Activated CD4-positive, alpha-beta memory T cell treated with anti-CD3 and anti-CD28 coated beads for 36 hours (primary cell): Measurements from ENCODE around the gene IQGAP2. TPM values are rescaled to one million over a fixed set of nuclear protein-coding genes. Genes with fewer than 3 reads are reported as not detected.

Experiments used
- CTCF ChIA-PET: fragments of 350-600 bp; sonication (Branson Sonifier 250); formaldehyde crosslinking; loops from one replicate; lab custom pipeline; 2021; ENCODE audit warnings: antibody characterized with exemption, inconsistent platforms; lab: Charles Lee
- POLR2A ChIA-PET: fragments of 350-600 bp; sonication (Branson Sonifier 250); formaldehyde crosslinking; loops from one replicate; lab custom pipeline; 2021; ENCODE audit warnings: antibody characterized with exemption; lab: Charles Lee
- DNase-seq: peaks from one replicate; pipeline ENCODE4 v3.0.0-alpha.2; 2020
- H3K27ac Mint-ChIP-seq: one replicate; pipeline ENCODE4 v1.8.0; 2021; ENCODE audit warnings: mixed read lengths
- H3K27me3 Mint-ChIP-seq: one replicate; pipeline ENCODE4 v1.8.0; 2021; ENCODE audit warnings: mixed read lengths
- H3K36me3 Mint-ChIP-seq: one replicate; pipeline ENCODE4 v1.8.0; 2021; ENCODE audit warnings: mixed read lengths
- H3K4me1 Mint-ChIP-seq: one replicate; pipeline ENCODE4 v1.8.0; 2021; ENCODE audit warnings: low read depth, mixed read lengths
- H3K4me3 Mint-ChIP-seq: one replicate; pipeline ENCODE4 v1.8.0; 2021; ENCODE audit warnings: mild to moderate bottlenecking, mixed read lengths
- H3K9me3 Mint-ChIP-seq: one replicate; pipeline ENCODE4 v1.8.0; 2021; ENCODE audit warnings: mixed read lengths
- intact Hi-C: fragments of 100-400 bp; cut with micrococcal nuclease; formaldehyde crosslinking; loops from one replicate; pipeline ENCODE4 v1.15.1; 2023
- total RNA-seq, 2 experiments: library from RNA; stranded (reverse); gene quantifications; one replicate each; pipeline ENCODE4 v1.2.3, GENCODE V29; 2021

The IQGAP2 gene
- total RNA-seq, 2 experiments from 2014 or later, result 92.7 to 93.0 TPM

DNA sequence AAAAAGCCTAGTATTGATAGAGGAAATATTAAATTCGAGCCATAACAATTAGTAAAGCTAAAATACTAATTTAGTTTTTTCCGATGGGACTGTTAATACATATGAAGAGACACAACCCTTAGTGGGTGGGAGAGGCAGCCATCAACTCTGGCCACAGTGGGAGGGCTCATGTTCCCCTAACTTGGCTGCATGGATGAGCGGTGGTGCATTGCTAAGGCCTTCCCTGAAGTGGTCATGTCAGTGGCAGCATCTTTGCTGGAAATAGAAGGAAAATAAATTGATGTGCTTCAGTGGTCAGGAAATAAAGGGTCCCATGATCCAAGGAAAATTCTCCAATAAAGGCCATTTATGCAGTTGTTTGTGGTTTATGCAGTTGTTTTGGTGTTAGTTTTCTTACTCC lies 254.0 kb downstream of the IQGAP2 start:
- no peaks in the 10 kb centered on the region for H3K27me3 Mint-ChIP-seq
- intact Hi-C loops, result no loop called here
- H3K36me3 Mint-ChIP-seq, result peaks cover 39% of the 10 kb centered on the region
- H3K9me3 Mint-ChIP-seq, result no peaks in the 10 kb centered on the region
- peaks cover 5% of the 10 kb centered on the region for H3K4me1 Mint-ChIP-seq
- no peak overlapping the region for H3K4me3 Mint-ChIP-seq
- no peak overlapping the region for H3K27ac Mint-ChIP-seq
- no peak for DNase-seq
- CTCF ChIA-PET, result interaction anchor here (1.7 kb wide), 1 partner anchor 117 kb away, joined by 4 read pairs; no protein-coding TSS in a partner anchor
- POLR2A ChIA-PET, result no interaction called here

- H3K27ac Mint-ChIP-seq, result no peak overlapping the region
- POLR2A ChIA-PET, result no interaction called here
- DNase-seq, result no peak
- CTCF ChIA-PET, result interaction anchor here (1.7 kb wide), 1 partner anchor 117 kb away, joined by 4 read pairs; no protein-coding TSS in a partner anchor
- H3K4me3 Mint-ChIP-seq, result no peak overlapping the region
- peaks cover 38% of the 10 kb centered on the region for H3K36me3 Mint-ChIP-seq
- peaks cover 4% of the 10 kb centered on the region for H3K4me1 Mint-ChIP-seq
- intact Hi-C loops, result no loop called here
- no peaks in the 10 kb centered on the region for H3K9me3 Mint-ChIP-seq
- H3K27me3 Mint-ChIP-seq, result no peaks in the 10 kb centered on the region
These were observed 254.7 kb downstream of the IQGAP2 start for GRCh38 chr5:76657683-76658311.

DNA sequence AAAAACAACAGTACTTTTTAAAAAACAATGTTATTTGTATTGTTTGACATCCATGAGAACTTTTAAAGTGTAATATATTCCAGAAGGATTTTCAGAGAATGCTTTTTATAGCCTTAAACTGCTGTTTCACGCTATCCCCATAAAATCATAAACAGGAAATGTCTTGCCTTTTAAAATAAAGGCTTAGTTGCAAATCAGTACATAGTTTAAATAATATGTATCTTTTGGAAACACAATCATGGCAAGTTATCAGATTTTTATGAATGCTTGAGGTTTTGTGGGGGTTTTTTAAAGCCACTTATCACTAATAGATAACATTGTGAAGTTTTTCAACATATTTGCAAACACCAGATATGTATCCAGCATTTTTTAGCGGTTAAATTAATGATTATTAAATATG lies 257.3 kb downstream of the IQGAP2 start:
- DNase-seq, result no peak
- intact Hi-C loops, result no loop called here
- H3K36me3 Mint-ChIP-seq, result peaks cover 39% of the 10 kb centered on the region
- ChIA-PET POLR2A (no interaction called here), CTCF (no interaction called here)
- no peaks in the 10 kb centered on the region for H3K4me1 Mint-ChIP-seq
- no peaks in the 10 kb centered on the region for H3K27me3 Mint-ChIP-seq
- no peak overlapping the region for H3K4me3 Mint-ChIP-seq
- H3K27ac Mint-ChIP-seq, result no peak overlapping the region
- H3K9me3 Mint-ChIP-seq, result no peaks in the 10 kb centered on the region

- intact Hi-C loops, result no loop called here
- H3K27me3 Mint-ChIP-seq, result no peaks in the 10 kb centered on the region
- ChIA-PET CTCF (no interaction called here), POLR2A (no interaction called here)
- peaks cover 41% of the 10 kb centered on the region for H3K36me3 Mint-ChIP-seq
- H3K9me3 Mint-ChIP-seq, result no peaks in the 10 kb centered on the region
- no peak overlapping the region for H3K27ac Mint-ChIP-seq
- no peak overlapping the region for H3K4me3 Mint-ChIP-seq
- no peak for DNase-seq
- no peaks in the 10 kb centered on the region for H3K4me1 Mint-ChIP-seq
These were observed 259.4 kb downstream of the IQGAP2 start for GRCh38 chr5:76662521-76662920.

DNA sequence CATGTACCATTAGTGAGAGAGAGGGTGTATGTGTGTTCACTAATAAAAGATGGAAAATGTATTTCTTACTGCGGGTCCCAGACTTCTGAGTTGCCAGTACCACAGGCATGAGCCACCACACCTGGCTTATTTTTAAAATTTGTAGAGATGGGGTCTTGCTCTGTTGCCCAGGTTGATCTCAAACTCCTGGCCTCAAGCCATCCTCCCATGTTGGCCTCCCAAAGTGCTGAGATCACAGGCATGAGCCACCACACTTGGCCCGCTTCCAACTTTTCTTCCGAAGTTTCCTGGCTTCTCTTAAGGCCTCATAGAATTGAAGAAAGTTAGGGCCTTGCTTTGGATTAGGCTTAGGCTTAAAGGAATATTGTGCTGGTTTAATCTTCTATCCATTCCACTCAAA lies 260.5 kb downstream of the IQGAP2 start:
- Mint-ChIP-seq H3K27me3 (no peaks in the 10 kb centered on the region), H3K36me3 (peaks cover 38% of the 10 kb centered on the region), H3K4me3 (no peak overlapping the region), H3K4me1 (no peaks in the 10 kb centered on the region), H3K9me3 (no peaks in the 10 kb centered on the region), H3K27ac (no peak overlapping the region)
- ChIA-PET CTCF (no interaction called here), POLR2A (no interaction called here)
- no peak for DNase-seq
- intact Hi-C loops, result no loop called here

DNA sequence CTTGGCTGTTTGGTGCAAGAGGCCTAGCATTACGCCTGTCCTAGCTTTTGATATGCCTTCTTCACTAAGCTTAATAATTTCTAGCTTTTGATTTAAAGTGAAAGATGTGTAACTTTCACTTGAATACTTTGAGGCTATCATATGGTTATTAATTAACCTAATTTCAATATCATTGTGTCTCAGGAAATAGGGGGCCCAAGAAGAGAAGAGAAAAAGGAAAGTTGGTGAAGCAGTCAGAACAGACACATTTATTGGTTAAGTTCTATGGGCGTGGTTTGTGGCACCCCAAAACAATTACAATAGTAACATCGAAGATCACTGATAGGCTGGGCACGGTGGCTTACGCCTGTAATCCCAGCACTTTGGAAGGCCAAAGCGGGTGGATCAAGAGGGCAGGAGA lies 261.0 kb downstream of the IQGAP2 start:
- Mint-ChIP-seq H3K36me3 (peaks cover 38% of the 10 kb centered on the region), H3K4me3 (no peak overlapping the region), H3K27me3 (no peaks in the 10 kb centered on the region), H3K4me1 (no peaks in the 10 kb centered on the region), H3K9me3 (no peaks in the 10 kb centered on the region), H3K27ac (no peak overlapping the region)
- intact Hi-C loops, result no loop called here
- POLR2A ChIA-PET, result no interaction called here
- CTCF ChIA-PET, result no interaction called here
- DNase-seq, result no peak

GRCh38 chr5:76667495-76667894 lies 264.4 kb downstream of the IQGAP2 start:
- H3K9me3 Mint-ChIP-seq, result no peaks in the 10 kb centered on the region
- intact Hi-C loops, result no loop called here
- no peaks in the 10 kb centered on the region for H3K27me3 Mint-ChIP-seq
- POLR2A ChIA-PET, result no interaction called here
- no peaks in the 10 kb centered on the region for H3K4me1 Mint-ChIP-seq
- CTCF ChIA-PET, result interaction anchor here (2.8 kb wide), 1 partner anchor 107 kb away, joined by 18 read pairs; no protein-coding TSS in a partner anchor
- no peak for DNase-seq
- H3K27ac Mint-ChIP-seq, result no peak overlapping the region
- peaks cover 49% of the 10 kb centered on the region for H3K36me3 Mint-ChIP-seq
- no peak overlapping the region for H3K4me3 Mint-ChIP-seq

GRCh38 chr5:76669245-76669644 lies 266.2 kb downstream of the IQGAP2 start:
- H3K27ac Mint-ChIP-seq, result no peak overlapping the region
- H3K36me3 Mint-ChIP-seq, result peaks cover 54% of the 10 kb centered on the region
- no peak for DNase-seq
- no peak overlapping the region for H3K4me3 Mint-ChIP-seq
- H3K9me3 Mint-ChIP-seq, result no peaks in the 10 kb centered on the region
- no peaks in the 10 kb centered on the region for H3K4me1 Mint-ChIP-seq
- intact Hi-C loops, result no loop called here
- POLR2A ChIA-PET, result no interaction called here
- CTCF ChIA-PET, result interaction anchor here (2.8 kb wide), 1 partner anchor 106 kb away, joined by 18 read pairs; no protein-coding TSS in a partner anchor
- no peaks in the 10 kb centered on the region for H3K27me3 Mint-ChIP-seq

DNA sequence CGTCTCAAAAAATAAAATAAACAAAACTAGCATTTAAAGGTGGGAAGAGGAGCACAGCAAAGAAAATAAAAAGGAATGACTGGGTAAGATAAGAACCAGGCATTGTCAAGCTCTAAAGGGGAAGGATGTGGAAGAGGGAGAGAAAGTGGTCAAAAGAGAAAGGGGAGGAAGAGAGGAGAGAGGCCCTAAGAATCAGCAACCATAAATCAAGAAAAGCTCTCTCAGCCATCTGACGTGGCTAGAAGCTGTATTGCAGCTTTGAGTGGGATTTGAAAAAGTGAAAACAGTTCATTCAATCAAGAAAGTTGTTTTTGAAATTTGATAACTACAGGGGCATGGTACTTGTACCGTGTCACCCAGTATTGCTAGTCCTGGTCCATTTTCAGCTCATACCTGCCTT lies 267.4 kb downstream of the IQGAP2 start:
- H3K9me3 Mint-ChIP-seq, result no peaks in the 10 kb centered on the region
- H3K27me3 Mint-ChIP-seq, result no peaks in the 10 kb centered on the region
- H3K4me3 Mint-ChIP-seq, result no peak overlapping the region
- no peaks in the 10 kb centered on the region for H3K4me1 Mint-ChIP-seq
- ChIA-PET CTCF (interaction anchor here (1.0 kb wide), 1 partner anchor 30 kb away, joined by 3 read pairs; no protein-coding TSS in a partner anchor), POLR2A (no interaction called here)
- intact Hi-C loops, result no loop called here
- DNase-seq, result no peak
- peaks cover 53% of the 10 kb centered on the region for H3K36me3 Mint-ChIP-seq
- no peak overlapping the region for H3K27ac Mint-ChIP-seq

DNA sequence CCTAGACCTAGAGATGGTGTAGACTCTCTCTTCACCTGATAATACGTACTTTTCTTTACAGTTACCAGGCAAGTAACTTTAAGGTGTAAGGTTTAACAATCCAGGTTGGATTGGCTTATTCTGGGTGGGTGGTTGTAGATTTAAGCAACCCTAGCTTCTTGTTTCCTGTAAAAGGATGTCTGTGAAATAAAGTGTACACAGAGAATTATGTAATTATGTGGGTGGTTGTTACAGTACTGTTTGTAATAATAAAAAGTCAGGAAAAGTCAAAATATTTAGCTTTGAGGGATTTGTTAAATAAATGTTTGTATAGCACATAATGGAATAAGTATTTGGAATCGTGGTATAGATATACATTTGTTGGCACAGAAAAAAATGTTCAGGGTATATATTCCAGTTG lies 269.2 kb downstream of the IQGAP2 start:
- POLR2A ChIA-PET, result no interaction called here
- intact Hi-C loops, result no loop called here
- CTCF ChIA-PET, result no interaction called here
- no peak overlapping the region for H3K4me3 Mint-ChIP-seq
- no peaks in the 10 kb centered on the region for H3K4me1 Mint-ChIP-seq
- H3K36me3 Mint-ChIP-seq, result peaks cover 62% of the 10 kb centered on the region
- H3K9me3 Mint-ChIP-seq, result no peaks in the 10 kb centered on the region
- no peak for DNase-seq
- no peaks in the 10 kb centered on the region for H3K27me3 Mint-ChIP-seq
- no peak overlapping the region for H3K27ac Mint-ChIP-seq

- ChIA-PET POLR2A (interaction anchor here (0.6 kb wide), 1 partner anchor 848 kb away, joined by 4 read pairs; no protein-coding TSS in a partner anchor), CTCF (interaction anchor here (1.8 kb wide), 1 partner anchor 101 kb away, joined by 11 read pairs; no protein-coding TSS in a partner anchor)
- Mint-ChIP-seq H3K4me3 (no peak overlapping the region), H3K9me3 (no peaks in the 10 kb centered on the region), H3K36me3 (peaks cover 65% of the 10 kb centered on the region), H3K4me1 (no peaks in the 10 kb centered on the region), H3K27ac (no peak overlapping the region), H3K27me3 (no peaks in the 10 kb centered on the region)
- no peak for DNase-seq
- intact Hi-C loops, result no loop called here
These were observed 270.0 kb downstream of the IQGAP2 start for GRCh38 chr5:76673125-76673524.

DNA sequence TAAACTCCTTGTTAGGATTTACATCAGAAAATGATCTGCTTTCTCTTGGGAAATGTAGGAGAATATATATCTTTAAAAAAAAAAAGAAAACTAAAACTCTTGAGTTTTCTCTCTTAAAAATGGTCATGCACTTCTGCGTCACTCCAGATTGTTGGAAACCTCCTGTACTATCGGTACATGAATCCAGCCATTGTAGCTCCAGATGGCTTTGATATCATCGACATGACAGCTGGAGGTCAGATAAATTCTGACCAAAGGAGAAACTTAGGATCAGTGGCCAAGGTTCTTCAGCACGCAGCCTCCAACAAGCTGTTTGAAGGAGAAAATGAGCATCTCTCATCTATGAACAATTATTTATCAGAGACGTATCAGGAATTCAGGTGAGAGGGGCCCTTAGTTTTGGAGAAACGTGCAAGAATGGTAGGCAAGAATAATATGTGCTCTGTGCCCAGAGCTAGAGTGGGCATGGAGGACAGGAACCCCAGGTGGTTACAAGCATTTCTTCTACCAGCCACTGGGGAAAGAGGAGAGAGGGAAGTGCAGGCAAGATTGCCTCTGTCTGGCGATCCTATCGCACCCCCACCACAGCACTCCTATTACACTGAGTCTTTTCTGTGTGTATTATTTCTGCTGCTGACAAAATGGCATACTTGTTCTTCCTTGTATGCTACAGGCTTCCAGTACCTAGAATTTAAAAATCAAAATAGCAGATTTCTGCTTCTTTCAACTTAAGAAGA lies 271.4 kb downstream of the IQGAP2 start:
- Mint-ChIP-seq H3K4me3 (no peak overlapping the region), H3K27ac (no peak overlapping the region), H3K9me3 (no peaks in the 10 kb centered on the region), H3K36me3 (peaks cover 61% of the 10 kb centered on the region), H3K27me3 (no peaks in the 10 kb centered on the region), H3K4me1 (no peaks in the 10 kb centered on the region)
- DNase-seq, result no peak
- intact Hi-C loops, result no loop called here
- ChIA-PET POLR2A (no interaction called here), CTCF (interaction anchor here (1.8 kb wide), 1 partner anchor 100 kb away, joined by 11 read pairs; no protein-coding TSS in a partner anchor)
